ENCODE data around the gene ETNK1.

The ETNK1 gene

DNA sequence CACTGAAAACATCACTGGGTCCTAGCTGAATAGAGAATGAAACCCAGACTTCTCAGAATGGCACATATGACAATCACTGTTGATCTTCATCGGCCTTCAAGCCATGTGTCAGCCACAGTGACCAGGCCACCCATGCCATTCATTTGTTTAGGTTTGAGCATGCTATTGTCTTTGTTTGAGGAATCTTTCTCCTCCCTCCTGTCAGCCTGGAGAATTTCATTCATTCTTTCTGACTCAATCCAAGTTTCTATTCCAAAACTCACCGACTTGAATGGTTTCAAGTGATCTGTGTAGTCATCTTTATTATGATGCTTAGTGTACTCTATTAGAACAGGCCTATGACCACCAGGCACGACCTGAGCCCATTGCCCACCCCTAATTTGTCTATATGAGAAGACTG, 106.3 kb downstream of the ETNK1 start:
- TF ChIP-seq, protein P1, sequence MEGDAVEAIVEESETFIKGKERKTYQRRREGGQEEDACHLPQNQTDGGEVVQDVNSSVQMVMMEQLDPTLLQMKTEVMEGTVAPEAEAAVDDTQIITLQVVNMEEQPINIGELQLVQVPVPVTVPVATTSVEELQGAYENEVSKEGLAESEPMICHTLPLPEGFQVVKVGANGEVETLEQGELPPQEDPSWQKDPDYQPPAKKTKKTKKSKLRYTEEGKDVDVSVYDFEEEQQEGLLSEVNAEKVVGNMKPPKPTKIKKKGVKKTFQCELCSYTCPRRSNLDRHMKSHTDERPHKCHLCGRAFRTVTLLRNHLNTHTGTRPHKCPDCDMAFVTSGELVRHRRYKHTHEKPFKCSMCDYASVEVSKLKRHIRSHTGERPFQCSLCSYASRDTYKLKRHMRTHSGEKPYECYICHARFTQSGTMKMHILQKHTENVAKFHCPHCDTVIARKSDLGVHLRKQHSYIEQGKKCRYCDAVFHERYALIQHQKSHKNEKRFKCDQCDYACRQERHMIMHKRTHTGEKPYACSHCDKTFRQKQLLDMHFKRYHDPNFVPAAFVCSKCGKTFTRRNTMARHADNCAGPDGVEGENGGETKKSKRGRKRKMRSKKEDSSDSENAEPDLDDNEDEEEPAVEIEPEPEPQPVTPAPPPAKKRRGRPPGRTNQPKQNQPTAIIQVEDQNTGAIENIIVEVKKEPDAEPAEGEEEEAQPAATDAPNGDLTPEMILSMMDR (IDR thresholded peaks at IDR 0.05; ENCODE audit: low read depth, low read length), result no peak
- DNase-seq (ENCODE audit: low read depth in 2 of 2), result peak in 1 of 2 donors; percentile 14
- no peak overlapping the region for H3K4me3 ChIP-seq (replicated peaks in 1 of 2; ENCODE audit: low read depth in 2 of 2, low read length in 2 of 2)

DNA sequence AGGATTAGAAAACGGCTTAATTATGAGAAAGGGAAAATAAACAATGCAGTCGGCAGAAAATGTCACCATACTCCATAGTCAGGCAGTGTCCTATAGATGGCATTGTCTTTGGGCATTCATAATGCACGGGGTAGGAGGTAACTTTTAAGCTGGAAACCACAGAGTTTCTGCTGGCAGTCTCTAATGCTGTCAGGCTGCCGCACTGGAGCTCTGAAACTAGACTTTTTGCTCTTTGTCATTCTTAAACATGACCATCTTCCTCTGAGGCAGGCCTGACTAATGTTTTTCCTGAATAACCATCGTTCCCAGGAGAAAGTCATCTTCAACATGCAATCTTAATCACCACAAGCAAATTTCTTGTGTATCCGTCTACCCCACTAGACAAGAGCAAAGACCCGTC, 108.8 kb downstream of the ETNK1 start:
- H3K4me3 ChIP-seq (replicated peaks in 1 of 2; ENCODE audit: low read depth in 2 of 2, low read length in 2 of 2), result no peak overlapping the region
- peak in 1 of 2 donors; percentile 67 for DNase-seq (ENCODE audit: low read depth in 2 of 2)
- TF ChIP-seq, protein P1 (IDR thresholded peaks at IDR 0.05; ENCODE audit: low read depth, low read length), result no peak

DNA sequence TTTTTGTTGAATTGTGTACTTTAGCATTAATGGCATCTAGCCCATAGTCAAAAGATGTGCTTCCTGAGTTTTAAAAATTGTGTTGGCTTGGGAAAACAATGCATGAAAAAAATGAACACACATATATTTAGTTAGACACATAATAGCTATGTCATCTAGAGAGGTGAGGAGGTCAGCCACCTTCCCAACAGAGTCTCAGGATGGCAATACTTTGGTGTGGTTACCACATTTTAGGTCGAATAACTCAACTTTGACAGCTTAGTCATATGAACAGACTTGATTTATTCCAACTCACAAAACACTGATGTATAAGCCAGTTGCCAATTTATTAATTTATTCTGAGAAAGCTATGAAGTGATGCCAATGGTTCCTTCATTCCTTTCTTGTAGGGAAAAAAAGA, 114.0 kb downstream of the ETNK1 start:
- no peak overlapping the region for H3K4me3 ChIP-seq (replicated peaks in 1 of 2; ENCODE audit: low read depth in 2 of 2, low read length in 2 of 2)
- DNase-seq (ENCODE audit: low read depth in 2 of 2), result peak in 1 of 2 donors; percentile 76
- TF ChIP-seq, protein P1 (IDR thresholded peaks at IDR 0.05; ENCODE audit: low read depth, low read length), result no peak
